ENCODE measurements around the gene RASGRF1.
"Not testable (repeated sequence)": the region's sequence is repeated elsewhere in the genome, so short reads cannot be mapped to it uniquely, and the experiment has no call there.

RASGRF1 gene

DNA sequence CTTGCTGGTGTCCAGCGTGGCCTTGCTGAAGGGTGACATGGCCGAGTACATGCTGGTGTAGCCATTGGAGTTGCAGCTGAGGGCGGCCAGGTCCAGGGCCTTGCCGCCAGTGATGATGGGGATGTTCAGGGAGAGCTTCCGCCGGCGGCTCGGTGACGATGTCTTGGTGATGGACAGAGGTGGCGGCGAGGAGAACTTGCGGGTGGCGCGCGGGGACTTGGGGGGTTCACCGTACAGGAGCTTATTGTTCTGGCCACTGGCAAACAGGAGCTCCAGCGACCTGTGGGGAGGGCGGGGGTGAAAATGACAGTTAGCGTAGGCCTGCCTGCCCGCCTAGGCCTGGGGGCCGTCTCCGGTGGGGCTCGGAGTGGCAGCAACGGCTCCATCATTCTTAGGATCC, 86.7 kb downstream of the RASGRF1 start:
- no peak for DNase-seq

DNA sequence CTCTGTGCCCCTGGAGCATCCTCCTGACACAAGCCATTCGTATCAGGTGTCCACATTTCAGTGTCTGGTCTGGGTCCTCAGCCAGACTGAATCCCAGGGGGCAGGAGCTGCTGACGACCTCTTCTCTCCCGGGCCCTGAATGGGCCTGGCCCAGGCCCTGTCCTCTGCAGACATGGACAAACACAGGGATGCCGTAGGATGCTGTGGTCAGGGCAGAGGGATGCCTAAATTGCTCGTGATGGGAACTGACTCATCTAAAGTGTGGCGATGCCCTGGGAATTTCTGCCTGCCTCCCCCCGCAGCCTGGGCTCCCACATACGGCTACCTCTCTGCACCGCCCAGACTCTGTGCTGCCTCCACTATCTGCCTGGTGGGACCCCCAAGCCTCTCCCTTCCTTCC, 87.3 kb downstream of the RASGRF1 start:
- DNase-seq: no peak

GRCh38 chr15:79002581-79002980, 88.0 kb downstream of the RASGRF1 start:
- no peak for DNase-seq

DNA sequence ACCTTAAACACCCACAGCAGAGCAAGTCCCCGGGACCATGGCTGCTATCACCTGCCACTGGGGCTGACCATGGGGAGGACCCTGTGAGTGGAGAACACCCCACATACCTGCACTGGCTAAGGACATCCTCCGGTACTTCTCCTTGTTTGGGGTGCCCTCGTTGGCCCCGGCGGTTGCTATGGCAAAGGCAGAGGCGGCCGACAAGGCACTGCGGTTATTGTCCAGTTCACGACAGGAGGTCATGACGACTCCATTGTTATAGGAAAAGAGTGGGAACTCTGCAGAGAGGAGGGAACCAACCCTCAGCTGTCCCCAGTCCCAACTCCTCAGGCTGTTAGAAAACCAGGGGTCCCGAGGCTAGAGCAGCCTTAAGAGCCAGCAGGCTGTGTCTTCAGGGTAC, 90.9 kb downstream of the RASGRF1 start:
- DNase-seq: no peak

DNA sequence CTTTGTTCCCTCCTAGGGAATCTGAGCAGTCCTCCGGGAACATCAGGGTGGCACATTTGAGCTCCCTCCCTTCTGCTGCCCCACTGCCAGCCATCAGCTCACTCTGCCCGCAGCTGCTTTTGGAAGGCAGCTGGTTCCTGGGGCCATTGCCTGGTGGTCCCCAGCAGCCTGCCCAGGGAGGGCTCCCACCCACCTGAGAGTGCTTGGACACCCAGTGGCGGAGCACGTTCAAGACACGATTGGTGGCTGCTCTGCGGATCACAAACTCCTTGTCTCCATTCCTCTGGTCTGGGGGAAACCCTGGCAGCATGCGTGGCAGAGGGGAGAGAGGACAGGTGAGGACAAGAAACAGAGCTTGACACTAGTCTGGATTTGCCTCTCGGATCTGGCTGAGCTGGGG, 92.1 kb downstream of the RASGRF1 start:
- no peak for DNase-seq

DNA sequence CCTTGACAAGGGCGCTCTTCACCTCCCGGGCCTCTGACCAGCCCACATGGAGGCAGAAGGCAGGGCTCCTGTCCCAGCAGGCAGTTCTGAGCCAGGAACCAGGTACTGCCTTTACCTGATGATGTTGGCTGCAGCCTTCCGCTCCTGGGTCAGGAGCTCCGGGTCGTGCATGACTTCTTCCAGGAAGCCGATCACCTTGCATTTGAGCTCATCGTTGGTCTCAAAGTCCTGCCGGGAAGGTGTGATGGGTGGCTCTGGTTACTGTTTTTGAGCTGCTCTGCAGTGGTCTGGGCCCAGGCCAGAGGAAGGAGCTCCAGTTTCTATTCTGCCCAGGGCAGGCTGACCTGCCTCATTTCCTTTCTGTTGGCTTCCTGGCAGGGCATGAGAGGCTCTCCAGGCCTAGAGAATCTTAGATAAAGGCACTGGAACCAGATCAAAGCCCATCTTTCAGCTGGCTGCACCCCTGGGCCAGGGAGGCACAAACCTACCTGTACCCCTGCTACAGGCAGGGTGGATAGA, 92.5 kb downstream of the RASGRF1 start:
- no peak for DNase-seq

GRCh38 chr15:78996894-78997275, 93.7 kb downstream of the RASGRF1 start:
- no peak for DNase-seq

DNA sequence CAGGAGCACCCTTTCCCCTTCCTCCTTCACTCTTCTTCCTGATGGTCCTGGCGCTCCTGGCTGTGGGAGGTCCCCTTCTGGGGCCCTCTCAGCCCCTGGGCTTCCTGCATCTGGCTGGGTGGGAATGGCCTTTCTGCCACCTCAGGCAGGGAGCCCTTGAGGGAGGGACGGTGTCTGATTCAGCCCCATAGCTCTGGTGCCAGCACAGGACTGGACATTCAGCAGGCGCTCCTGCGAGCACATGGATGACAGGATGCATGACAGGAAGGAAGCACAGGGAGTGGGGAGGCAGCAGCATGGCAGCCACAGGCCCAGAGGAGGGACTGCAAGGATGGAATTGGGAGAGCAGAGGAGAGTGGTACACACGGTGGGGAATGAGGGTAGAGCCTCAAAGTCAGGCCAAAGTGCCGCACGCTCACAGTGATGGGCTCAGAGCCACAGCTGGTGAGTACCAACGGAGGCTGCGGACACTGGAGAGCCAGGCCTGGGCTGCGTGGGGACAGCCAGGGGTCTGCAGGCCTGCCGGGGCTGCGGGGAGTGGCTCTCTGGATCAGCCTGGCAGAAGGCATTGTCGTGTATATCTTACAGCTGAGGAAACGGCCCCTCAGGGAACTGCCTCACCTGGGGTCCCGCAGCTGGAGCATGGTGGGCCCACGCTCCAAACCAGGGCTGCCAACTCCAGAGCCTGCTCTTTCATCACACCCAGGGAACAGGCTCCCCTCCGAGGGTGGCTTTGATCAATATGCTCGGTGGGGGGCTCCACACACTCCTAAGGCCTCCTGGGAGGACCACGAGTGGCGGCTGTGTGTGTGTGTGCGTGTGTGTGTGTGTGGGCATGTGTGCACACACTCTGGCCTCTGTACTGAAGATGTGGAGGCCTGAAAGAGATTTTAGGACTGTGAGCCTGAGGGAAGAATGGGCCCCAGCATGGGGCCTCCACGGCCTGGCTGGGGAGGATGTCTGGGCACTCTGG, 94.4 kb downstream of the RASGRF1 start:
- DNase-seq: no peak

DNA sequence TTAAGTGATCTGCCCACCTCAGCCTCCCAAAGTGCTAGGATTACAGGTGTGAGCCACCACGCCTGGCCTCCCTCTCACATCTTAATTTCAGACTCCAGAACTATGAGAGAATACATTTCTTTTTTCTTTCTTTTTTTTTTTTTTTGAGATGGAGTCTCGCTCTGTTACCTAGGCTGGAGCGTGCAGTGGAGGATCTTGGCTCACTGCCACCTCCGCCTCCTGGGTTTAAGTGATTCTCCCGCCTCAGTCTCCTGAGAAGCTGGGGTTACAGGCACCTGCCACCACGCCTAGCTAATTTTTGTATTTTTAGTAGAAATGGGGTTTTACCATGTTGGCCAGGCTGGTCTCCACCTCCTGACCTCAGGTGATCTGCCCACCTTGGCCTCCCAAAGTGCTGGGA, 95.4 kb downstream of the RASGRF1 start:
- DNase-seq: not testable (repeated sequence)

DNA sequence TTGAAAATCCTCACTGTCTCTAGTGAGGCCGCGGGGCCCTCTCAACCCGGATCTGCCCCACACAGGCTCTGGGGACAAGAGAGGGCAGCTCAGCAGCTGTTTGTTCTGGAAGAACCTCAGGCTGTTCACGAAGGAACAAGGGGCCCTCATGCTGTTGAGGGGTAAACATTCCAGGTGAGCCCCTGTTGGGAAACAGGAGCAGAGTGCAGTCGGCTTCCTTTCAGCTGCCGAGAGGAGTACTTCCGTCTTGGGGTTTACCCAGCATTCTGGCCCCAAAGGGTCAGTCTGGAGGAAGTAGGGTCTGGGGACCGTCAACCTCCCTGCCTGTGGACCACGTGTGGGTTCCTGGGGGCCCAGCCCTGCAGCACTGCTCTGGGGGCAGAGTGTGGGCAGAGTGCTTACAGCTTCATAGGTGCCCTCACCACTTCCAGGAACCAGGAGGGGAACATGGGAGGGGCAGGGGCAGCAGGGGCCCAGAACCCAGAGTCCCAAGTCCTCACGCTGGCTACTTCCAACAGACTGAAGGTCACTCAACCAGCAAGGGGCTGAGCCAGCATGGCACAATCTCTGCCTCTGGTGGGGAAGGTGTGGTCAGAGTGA, 96.5 kb downstream of the RASGRF1 start:
- no peak for DNase-seq

DNA sequence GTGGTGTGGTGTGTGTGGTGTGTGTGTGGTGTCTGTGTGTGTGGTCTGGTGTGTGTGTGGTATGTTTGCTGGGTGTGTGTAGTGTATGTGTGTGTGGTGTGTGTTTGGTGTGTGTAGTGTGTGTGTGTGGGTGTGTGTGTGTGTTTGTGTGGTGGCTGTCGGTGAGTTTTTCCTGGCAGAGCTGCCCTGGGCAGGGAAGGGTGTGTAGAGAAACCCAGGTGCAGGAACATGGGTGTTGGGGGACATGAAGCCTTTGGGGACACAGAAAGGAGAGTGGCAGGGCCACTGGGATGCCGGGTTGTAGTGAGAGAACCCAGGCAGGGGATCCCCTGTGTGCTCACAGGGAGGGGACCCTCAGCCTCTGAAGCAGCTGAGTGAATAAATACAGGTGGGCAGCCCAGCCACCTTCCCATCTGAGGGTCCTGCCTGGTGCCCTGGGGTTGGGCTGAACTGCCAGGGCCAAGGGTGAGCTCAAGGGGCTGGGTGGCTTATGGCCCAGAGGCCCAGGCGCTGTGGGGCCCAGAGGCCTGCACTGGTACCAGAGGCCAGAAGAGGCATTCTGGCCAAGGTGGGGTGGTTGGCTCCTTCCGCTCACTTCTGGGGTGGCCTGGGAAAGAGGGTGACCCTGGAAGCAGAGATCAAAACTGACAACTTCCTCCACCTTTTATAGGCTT, 97.2 kb downstream of the RASGRF1 start:
- DNase-seq: no peak

- no peak for DNase-seq
Observed at GRCh38 chr15:78992416-78993256, 97.9 kb downstream of the RASGRF1 start.

DNA sequence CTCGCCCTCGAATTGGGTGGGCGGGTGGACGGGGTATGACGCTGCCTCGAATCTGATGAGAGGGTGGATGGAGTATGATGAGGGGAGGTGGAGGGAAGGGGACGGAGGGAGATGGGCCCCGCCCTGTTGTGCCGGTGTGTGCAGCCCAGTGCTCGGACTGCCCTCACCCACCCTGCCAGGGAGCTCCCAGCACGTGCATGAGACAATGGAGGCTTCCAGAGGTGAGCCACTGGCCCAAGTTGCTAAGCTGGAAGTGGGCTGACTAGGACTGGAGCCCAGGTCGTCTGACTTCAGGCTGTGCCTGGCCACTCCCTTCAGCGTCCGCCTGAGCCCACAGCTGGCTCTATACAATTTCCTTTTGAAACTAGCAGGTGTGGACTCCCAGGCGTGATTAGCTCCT, 98.7 kb downstream of the RASGRF1 start:
- DNase-seq: no peak

GRCh38 chr15:78991476-78991875, 99.1 kb downstream of the RASGRF1 start:
- DNase-seq: no peak

- no peak for DNase-seq
Observed at GRCh38 chr15:78990278-78990677, 100.3 kb downstream of the RASGRF1 start.

DNA sequence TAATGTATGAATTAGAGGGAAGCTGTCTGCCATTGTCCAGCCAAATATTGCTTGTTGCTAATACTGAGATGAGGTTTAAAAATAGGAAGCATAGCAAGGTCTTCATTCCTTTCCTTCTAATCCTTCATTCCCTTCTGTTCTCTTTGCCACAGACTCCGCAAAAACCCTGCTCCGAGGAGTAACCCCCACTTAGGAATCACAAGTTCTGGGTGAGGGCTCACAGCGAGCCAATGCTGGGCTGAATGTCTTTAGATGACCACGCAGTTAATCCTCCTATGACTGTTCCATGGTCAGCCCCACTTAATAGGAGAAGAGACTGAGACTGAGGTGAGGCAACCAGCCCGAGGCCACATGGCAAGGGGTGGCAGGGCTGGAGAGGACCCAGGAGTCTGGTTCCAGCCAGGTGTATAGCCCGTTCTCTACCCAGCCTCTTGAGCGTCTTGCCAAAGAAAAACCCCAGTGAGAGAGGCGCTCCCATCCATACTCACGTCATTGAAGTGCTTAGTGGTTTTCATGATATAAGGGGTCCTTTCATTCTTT, 100.8 kb downstream of the RASGRF1 start:
- no peak for DNase-seq

GRCh38 chr15:78988361-78988911, 102.1 kb downstream of the RASGRF1 start:
- no peak for DNase-seq

DNA sequence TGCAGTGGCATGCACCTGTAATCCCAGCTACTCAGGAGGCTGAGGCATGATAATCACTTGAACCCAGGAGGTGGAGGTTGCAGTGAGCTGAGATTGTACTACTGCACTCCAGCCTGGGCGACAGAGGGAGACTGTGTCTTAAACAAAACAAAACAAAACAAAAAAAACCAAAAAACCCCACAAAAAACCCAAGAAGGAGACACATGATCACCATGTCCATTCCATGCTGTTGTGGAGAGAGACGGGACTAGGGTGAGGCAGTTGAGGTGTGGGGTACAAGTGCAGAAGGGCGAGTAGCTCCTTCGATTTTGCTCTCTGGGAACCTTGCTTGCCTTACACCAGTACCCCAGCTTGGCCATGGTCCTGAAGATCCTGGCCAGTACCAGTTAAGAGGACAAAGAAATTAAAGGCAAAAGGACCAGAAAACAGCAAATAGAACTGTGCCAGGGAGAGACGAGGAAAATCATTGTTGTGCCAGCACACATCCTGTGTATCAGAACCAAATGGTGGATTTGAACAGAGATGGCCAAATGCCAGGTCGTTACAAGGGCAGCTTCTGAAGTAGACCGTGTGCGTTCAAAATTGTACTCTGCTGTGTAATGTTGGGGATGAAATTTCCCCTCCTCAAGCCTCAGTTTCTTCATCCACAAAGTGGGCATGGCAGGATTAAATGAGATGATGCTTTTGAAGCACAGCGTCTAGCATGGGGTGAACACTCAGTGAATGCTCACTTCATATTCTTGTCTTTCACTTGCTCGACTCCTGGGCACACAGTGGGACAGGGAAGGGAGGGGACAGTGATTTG, 102.8 kb downstream of the RASGRF1 start:
- DNase-seq: no peak

DNA sequence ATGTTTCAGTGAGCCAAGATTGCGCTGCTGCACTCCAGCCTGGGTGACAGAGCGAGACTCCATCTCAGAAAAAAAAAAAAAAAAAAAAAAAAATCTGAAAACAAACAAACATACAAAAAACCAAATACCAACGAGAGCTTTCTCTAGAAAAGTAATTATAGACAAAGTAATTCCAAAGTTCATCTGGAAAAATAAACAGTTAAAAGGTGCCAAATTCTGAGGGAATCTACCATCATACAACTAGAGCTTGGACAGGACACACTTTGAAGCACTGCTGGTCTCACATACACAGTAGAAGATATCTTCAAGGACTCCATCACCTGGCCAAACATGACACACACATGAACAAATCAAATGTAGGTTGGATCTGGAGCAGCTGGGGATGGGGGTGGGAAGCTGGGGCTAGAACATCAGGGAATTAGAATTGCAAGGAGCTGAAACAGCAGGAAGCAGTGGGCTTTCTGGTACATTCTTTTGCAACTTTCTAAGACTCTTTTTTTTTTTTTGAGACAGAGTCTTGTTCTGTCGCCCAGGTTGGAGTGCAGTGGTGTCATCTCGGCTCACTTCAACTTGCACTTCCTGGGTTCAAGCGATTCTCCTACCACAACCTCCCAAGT, 104.6 kb downstream of the RASGRF1 start:
- no peak for DNase-seq

- DNase-seq: no peak
Observed at GRCh38 chr15:78984041-78984440, 106.5 kb downstream of the RASGRF1 start.
